HL-60 (cell line): ENCODE results near the gene LRRC8A.

Source experiments
- DNase-seq, 2 experiments: peaks; one replicate each; pipeline ENCODE4 v3.0.0-alpha.2; 2010 to 2020; ENCODE audit warnings: low read depth in 1 of 2, low spot score in 1 of 2
- H3K27ac ChIP-seq: fragments of 250-450 bp; sonication (Bioruptor Pico); replicated peaks from 2 replicates; pipeline ENCODE4 v1.5.1; 2020; ENCODE audit warnings: mild to moderate bottlenecking, moderate library complexity
- H3K27me3 ChIP-seq: fragments of 250-450 bp; sonication (Bioruptor Pico); 2 replicates; pipeline ENCODE4 v1.5.1; 2021; ENCODE audit warnings: mild to moderate bottlenecking, moderate library complexity; ENCODE audit not compliant: insufficient read depth, poor library complexity, severe bottlenecking
- H3K4me3 ChIP-seq: replicated peaks from 2 replicates; pipeline ENCODE4 v1.5.1; 2011; ENCODE audit warnings: mild to moderate bottlenecking, control low read depth, low read length; ENCODE audit not compliant: insufficient read depth
- CTCF ChIP-seq: IDR thresholded peaks from one replicate; pipeline ENCODE4 v1.5.1; 2011; ENCODE audit warnings: low read length, control low read depth, inconsistent platforms; ENCODE audit not compliant: insufficient read depth
- GABPA ChIP-seq: IDR thresholded peaks from 2 replicates; pipeline ENCODE4 v1.6.1; 2012; ENCODE audit warnings: low read depth
- POLR2AphosphoS5 ChIP-seq: IDR thresholded peaks from 2 replicates; pipeline ENCODE4 v1.6.1; 2012; ENCODE audit warnings: low read depth
- REST ChIP-seq: IDR thresholded peaks from 2 replicates; pipeline ENCODE4 v1.6.1; 2012; ENCODE audit warnings: low read depth; ENCODE audit not compliant: insufficient replicate concordance
- SPI1 ChIP-seq: IDR thresholded peaks from 2 replicates; pipeline ENCODE4 v1.6.1; 2012; ENCODE audit warnings: low read depth, mild to moderate bottlenecking, borderline replicate concordance

Gene LRRC8A

GRCh38 chr9:128917151-128917849 lies 35.4 kb downstream of the LRRC8A start:
- TF ChIP-seq SPI1 = no peak
- no peak for TF ChIP-seq REST
- no peak for TF ChIP-seq POLR2AphosphoS5
- no peak for TF ChIP-seq CTCF
- TF ChIP-seq GABPA = no peak
- Histone ChIP-seq H3K4me3 (no peak overlapping the region), H3K27ac (no peak overlapping the region), H3K27me3 (no peaks in the 10 kb centered on the region)
- DNase-seq = no peak

GRCh38 chr9:128918921-128919320 lies 37.0 kb downstream of the LRRC8A start:
- H3K27me3 ChIP-seq = no peaks in the 10 kb centered on the region
- no peak for TF ChIP-seq POLR2AphosphoS5
- TF ChIP-seq REST = no peak
- TF ChIP-seq CTCF = no peak
- TF ChIP-seq SPI1 = no peak
- no peak for TF ChIP-seq GABPA
- DNase-seq = no peak
- no peak overlapping the region for H3K4me3 ChIP-seq
- H3K27ac ChIP-seq = no peak overlapping the region

GRCh38 chr9:128919402-128920089 lies 37.6 kb downstream of the LRRC8A start:
- Histone ChIP-seq H3K27me3 (no peaks in the 10 kb centered on the region), H3K27ac (no peak overlapping the region), H3K4me3 (no peak overlapping the region)
- TF ChIP-seq POLR2AphosphoS5 (no peak), CTCF (no peak), GABPA (no peak)
- no peak for DNase-seq
